ENCODE measurements around the gene PRMT1.

The PRMT1 gene

GRCh38 chr19:49687150-49687549 lies 10.1 kb downstream of the PRMT1 start:
- no peak overlapping the region for H3K27ac ChIP-seq
- TF ChIP-seq ZFX (IDR thresholded peaks at IDR 0.05): no peak
- TF ChIP-seq CTCF (conservative IDR thresholded peaks at IDR 0.05): no peak

- no peak overlapping the region for H3K27ac ChIP-seq
- TF ChIP-seq ZFX (IDR thresholded peaks at IDR 0.05): no peak
- TF ChIP-seq CTCF (conservative IDR thresholded peaks at IDR 0.05): no peak
Observed at GRCh38 chr19:49687566-49688316, 10.7 kb downstream of the PRMT1 start.

- no peak overlapping the region for H3K27ac ChIP-seq
- TF ChIP-seq CTCF (conservative IDR thresholded peaks at IDR 0.05) (no peak), ZFX (IDR thresholded peaks at IDR 0.05) (no peak)
Observed at GRCh38 chr19:49688531-49689132, 11.6 kb downstream of the PRMT1 start.

- TF ChIP-seq CTCF (conservative IDR thresholded peaks at IDR 0.05) (no peak; the same call in 1 of the 2 replicates), ZFX (IDR thresholded peaks at IDR 0.05) (no peak)
- H3K27ac ChIP-seq: peak within 1 kb of the TSS; percentile 69
Observed at GRCh38 chr19:49689133-49690078, 12.3 kb downstream of the PRMT1 start, which contains the start of gene ADM5. Gene ADM5, plus strand, starts transcription at chr19:49689594. Its CDS starts 244 bp downstream, at chr19:49689838.

GRCh38 chr19:49690079-49690655 lies 13.1 kb downstream of the PRMT1 start:
- TF ChIP-seq ZFX (IDR thresholded peaks at IDR 0.05) (no peak), CTCF (conservative IDR thresholded peaks at IDR 0.05) (no peak; the same call in 1 of the 2 replicates)

GRCh38 chr19:49690656-49691242 lies 13.7 kb downstream of the PRMT1 start, which contains the start of gene CPT1C:
Gene CPT1C, plus strand, starts transcription at chr19:49691116. Its CDS starts 1,137 bp downstream, at chr19:49692253.
- H3K27ac ChIP-seq: peak within 1 kb of the TSS; percentile 69
- TF ChIP-seq ZFX (IDR thresholded peaks at IDR 0.05): no peak

More at GRCh38 chr19:49690079-49690655, 13.1 kb downstream of the PRMT1 start:
- H3K27ac ChIP-seq: peak overlapping the region; percentile 69
